ENCODE results near the gene SIX3.

Gene SIX3

GRCh38 chr2:44941551-44942234, at the start of gene SIX3:
TSS of gene SIX3 (plus strand) at chr2:44941702. CDS start at chr2:44942105, 403 bp downstream.
- no peak for FAIRE-seq

DNA sequence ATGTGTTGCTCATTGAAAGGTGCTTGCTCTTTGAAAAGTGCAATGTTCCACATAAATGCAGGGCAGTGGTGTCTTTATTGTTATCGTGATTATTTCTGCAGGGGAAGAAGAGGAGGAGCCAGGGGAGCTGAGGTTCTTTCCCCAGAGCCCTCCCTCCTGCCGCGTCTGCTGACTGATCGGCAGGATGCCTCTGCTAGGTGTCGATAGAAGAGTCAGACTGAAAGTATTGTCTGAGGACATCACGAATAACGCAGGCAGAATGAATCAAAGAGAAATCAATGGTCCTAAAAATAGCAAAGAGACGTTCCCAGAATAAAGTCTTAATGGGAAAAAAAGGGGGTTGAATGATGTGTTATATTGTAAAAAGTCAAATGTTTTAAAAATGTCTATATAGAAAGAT, 47.4 kb upstream of the SIX3 start:
- FAIRE-seq, result no peak

DNA sequence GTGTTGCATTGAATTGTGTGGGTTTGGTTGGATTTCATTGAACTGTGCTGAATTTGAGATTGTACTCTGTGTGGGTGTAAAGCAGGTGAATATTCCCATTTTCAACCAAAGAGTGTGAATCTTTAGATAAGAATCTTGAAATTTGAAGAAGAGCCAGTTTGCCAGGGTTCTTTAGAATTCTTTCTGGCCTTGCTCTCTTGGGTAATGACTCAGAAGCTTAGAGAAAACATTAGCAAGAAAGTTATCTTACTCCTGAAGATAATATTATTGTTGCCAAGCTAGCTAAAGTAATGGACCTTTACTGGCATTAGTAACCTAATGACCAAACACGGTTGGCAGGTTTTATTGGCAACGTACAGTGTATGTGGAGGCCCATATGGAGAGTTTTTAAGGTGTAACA, 46.4 kb upstream of the SIX3 start:
- no peak for FAIRE-seq

GRCh38 chr2:44897406-44897805, 44.1 kb upstream of the SIX3 start:
- FAIRE-seq, result no peak

DNA sequence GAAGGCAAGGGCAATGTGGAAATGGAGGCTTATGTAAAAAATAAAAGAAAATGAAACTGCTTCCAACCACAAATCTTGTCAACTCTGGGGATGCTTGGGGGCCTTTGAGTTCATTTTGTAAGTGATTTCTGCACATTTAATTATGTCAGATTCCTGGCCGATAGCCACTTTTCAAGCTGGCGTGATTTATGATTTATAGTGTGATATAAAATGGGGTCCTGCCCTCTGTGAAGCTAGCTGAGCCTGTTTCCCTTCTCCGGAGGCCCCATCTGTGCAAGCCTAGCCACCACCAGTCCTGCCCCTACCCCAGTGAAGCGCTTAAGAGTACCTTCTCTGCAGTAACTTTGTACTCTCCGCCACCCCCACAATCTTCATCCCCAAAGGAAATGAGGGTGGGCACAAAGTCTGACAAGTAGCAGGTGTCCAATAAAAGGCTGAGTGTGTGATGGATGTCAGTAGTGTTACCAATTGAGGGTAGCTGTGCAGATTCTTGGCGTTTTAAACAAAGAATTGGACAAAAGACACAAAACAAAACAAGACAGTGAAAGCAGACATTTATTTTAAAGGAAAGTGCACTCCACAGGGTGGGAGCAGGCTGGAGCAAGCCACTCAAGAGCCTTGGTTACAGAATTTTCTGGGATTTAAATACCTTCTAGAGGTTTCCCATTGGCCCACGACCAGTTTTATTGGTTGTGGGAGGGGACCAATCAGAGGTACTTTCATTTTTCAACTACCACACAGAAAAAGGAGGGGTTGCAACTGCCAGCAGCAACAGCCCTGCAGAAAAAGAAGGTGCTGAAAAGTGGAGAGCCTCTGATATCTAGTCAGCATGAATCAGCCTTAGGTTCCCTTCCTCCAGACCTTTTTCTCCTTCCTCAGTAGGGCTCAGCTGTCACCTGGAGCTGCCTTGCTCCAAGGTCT, 39.0 kb upstream of the SIX3 start:
- no peak for FAIRE-seq

DNA sequence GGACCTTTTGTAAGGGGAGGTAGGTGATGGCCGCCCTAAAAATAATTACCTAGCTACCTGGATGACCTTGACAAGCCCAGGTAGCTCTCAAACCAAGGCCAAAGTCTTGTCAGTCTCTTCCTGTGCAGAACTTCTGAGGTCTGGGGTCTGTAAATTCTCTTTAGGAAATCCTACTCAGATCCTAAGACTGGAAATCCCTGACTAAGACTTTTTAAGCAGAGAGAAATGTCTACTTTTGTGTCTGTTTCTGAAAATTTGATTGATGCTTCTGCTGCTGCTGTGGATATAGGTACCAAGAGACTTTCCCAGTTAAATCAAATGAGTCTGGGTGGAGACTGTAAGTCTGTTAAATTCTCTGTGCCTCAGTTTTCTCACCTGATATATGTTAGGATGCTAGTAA, 36.9 kb upstream of the SIX3 start:
- no peak for FAIRE-seq

GRCh38 chr2:44906972-44907371, 34.5 kb upstream of the SIX3 start:
- no peak for FAIRE-seq

- FAIRE-seq, result no peak
These were observed 31.7 kb upstream of the SIX3 start for GRCh38 chr2:44909831-44910230.

- no peak for FAIRE-seq
These were observed 28.8 kb upstream of the SIX3 start for GRCh38 chr2:44912660-44913059.

GRCh38 chr2:44916291-44916690, 25.2 kb upstream of the SIX3 start:
- FAIRE-seq, result no peak

GRCh38 chr2:44918095-44918775, 23.3 kb upstream of the SIX3 start:
- no peak for FAIRE-seq

DNA sequence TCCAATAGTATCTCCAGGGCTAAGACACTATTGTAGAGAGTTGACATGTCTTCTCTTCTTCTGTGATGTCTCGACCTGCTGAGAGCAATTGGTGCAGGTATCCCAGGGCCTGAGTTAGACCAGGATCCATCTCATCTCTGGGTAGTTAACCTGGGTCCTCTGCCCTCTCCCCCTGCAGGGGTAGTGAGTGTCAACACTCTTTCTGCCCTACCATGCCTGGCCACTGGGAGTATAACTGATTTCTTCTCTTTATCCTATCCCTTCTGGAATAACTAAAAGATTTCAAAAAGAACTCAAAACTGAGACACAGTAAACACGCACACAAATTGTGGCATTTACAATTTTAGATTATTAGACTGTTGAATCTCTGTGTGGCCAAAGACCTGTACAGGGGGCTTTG, 20.8 kb upstream of the SIX3 start:
- FAIRE-seq, result no peak

DNA sequence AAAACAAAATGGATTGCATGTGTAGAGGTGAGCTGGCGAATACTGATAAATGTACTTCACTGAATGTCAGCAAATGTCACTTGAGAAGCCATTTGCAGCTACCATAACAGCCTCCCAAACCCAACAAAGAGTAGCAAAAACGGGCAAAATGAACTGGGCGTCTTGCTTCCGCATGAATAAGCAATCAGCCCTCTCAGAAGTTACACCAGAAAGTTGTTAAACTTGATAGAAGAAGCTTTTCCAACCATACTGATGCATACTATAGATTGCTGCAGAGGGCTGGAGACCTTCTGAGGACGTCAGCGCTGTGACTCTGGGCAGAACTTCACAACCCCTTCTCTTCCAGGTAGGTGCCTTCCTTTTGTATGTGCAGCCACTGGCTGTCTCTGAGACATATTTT, 18.7 kb upstream of the SIX3 start:
- no peak for FAIRE-seq

DNA sequence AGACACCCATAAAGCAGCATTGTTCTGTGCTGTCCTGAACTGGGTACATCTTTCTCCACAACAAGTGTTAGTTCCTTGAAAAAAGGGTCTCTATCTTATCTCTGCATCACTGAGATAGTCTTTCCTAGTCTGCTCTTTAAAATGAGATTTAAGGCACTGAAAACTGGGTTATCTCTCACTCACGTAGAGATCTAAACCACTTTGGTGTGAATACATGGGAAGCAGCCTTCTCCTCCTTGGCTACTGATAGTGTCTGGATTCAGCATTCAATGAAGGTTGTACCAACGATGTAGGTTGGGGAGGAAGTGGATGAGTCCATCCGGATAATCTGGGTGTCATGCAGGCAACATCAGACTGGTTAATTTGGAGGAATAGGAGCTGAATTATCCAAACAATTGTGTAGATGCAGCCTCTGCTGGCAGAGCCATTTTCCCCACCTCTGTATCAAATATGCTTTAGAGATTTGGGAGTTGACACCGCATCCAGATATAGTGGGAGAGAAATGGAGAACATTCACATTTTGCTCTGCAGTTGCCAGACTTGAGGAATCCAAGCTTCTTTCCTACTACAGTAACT, 15.9 kb upstream of the SIX3 start:
- FAIRE-seq, result no peak

- FAIRE-seq, result no peak
These were observed 14.5 kb upstream of the SIX3 start for GRCh38 chr2:44926957-44927356.

DNA sequence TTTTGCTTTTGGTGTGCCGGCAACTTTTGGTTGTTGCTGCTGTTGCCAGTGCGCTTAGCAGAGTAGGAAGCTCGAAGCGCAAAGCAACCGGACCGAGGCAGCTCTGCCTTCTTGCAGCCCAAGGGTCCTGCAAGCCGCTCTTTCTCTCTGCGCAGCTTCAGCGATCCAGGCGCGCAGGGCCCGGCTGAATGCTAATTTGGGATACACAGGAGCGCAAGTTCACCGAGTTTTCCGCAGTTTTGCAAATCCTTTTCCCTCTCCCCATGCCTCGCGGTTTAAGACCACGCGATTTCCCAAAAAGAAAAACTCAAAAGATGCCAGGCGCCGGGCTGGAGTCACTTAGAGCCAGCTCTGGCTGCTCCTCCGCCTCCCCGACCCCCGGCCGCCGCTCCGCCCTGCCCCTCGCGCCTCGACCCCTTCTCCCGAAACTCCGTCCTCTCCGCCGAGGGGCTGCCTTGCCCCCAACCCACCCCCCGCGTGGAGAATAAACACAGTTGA, 13.5 kb upstream of the SIX3 start:
- no peak for FAIRE-seq

- FAIRE-seq, result no peak
These were observed 12.9 kb upstream of the SIX3 start for GRCh38 chr2:44928483-44929158.

DNA sequence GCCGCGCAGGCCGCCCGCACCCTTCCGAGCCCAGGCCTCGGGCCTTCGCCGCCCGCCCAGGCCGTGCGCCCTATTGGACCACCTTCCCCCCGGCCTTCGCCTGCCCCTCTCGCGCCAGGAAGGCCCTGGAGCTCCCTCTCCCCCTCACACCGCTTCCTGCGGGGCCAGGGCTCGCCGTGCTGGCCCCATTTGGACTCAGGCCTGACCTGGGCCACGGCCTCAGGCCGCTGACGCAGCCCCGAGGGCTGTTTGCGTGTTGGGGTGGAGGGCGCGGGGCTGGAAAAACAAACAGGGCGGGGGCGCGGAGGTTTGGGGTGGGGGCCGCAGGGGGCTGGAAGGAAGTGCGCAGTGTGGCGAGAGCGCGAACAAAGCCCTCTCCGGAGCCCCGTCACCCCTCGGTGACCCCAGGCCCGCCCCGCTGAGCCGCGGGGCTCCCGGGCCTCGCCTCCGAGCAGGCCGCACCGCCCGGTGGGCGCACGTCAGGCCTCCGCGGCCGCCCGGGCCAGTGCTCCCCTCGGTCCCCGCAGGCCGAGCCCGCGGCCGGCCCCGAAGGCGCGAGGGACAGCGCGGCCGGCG, 12.3 kb upstream of the SIX3 start:
- FAIRE-seq, result no peak

GRCh38 chr2:44929735-44930273, 11.7 kb upstream of the SIX3 start:
- no peak for FAIRE-seq

- no peak for FAIRE-seq
These were observed 11.0 kb upstream of the SIX3 start for GRCh38 chr2:44930274-44931197.

Measured in TTC549 (cell line).